Measurements from ENCODE around the gene PHRF1. TPM values are rescaled to one million over a fixed set of nuclear protein-coding genes. Genes with fewer than 3 reads are reported as not detected.
A peak's percentile ranks its signal among the peaks of the same experiment; 100 is the strongest.

PHRF1 gene, protein sequence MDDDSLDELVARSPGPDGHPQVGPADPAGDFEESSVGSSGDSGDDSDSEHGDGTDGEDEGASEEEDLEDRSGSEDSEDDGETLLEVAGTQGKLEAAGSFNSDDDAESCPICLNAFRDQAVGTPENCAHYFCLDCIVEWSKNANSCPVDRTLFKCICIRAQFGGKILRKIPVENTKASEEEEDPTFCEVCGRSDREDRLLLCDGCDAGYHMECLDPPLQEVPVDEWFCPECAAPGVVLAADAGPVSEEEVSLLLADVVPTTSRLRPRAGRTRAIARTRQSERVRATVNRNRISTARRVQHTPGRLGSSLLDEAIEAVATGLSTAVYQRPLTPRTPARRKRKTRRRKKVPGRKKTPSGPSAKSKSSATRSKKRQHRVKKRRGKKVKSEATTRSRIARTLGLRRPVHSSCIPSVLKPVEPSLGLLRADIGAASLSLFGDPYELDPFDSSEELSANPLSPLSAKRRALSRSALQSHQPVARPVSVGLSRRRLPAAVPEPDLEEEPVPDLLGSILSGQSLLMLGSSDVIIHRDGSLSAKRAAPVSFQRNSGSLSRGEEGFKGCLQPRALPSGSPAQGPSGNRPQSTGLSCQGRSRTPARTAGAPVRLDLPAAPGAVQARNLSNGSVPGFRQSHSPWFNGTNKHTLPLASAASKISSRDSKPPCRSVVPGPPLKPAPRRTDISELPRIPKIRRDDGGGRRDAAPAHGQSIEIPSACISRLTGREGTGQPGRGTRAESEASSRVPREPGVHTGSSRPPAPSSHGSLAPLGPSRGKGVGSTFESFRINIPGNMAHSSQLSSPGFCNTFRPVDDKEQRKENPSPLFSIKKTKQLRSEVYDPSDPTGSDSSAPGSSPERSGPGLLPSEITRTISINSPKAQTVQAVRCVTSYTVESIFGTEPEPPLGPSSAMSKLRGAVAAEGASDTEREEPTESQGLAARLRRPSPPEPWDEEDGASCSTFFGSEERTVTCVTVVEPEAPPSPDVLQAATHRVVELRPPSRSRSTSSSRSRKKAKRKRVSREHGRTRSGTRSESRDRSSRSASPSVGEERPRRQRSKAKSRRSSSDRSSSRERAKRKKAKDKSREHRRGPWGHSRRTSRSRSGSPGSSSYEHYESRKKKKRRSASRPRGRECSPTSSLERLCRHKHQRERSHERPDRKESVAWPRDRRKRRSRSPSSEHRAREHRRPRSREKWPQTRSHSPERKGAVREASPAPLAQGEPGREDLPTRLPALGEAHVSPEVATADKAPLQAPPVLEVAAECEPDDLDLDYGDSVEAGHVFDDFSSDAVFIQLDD (N-terminal part only)
- total RNA-seq: 10 to 100 TPM; 32.4 to 33.5 TPM

DNA sequence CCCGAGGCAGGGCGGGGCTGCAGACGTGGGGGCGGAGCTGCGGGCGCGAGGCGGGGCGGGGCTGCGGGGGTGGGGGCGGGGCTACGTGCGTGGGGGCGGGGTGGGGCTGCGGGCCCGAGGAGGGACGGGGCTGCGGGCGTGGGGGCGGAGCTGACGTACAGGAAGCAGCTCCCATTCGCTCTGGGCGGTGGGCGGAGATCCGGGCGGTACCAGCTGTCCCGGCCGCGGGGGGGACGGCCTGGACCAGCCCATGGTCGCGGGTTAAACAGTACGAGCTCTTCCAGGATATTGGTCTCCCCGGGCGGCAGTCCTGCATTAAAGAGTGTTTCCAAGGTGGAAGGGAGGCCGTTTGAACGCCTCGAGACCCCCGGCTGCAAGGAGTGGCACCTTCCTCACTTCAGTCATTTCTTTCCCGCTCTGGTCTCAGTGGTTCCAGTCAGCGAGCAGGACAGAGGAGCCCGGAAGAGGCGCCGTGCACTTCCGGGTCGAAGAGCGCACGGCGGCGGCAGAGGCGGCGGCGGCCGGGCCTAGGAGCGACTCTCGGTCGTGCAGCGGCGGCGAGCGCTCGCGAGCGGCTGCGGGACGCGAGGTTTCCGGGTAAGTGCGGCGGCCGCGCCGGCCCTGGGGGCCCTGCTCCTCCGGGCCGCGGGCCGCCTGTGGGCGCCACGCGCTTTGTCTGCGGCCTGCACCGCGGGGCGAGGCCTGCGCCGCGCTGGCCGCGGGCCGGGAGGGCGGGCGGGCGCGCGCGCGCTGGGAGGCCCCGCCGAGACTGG lies at the start of gene PHRF1:
Gene PHRF1 (plus strand): TSS at position 475 of the 773 bp plus-strand sequence. CDS start 5,043 bp downstream, outside the sequence.
- Mint-ChIP-seq H3K4me1 (ENCODE audit: low read depth) (peaks cover 45% of the 10 kb centered on the region), H3K27ac (peak within 1 kb of the TSS; percentile 98), H3K4me3 (peak within 1 kb of the TSS; percentile 87), H3K9me3 (no peaks in the 10 kb centered on the region), H3K36me3 (peaks cover 5% of the 10 kb centered on the region), H3K27me3 (peaks cover 5% of the 10 kb centered on the region)
- ChIA-PET POLR2A (interaction anchor here (0.7 to 1.4 kb wide), 12 partner anchors 10 to 233 kb away, joined by 3 to 6 read pairs (median 4); partner anchors contain the start of genes IRF7 and LRRC56), CTCF (interaction anchor here (0.9 to 1.6 kb wide), 7 partner anchors 16 to 147 kb away, joined by 3 to 6 read pairs (median 4); partner anchors contain the start of genes DEAF1 and TMEM80)
- peak; percentile 95 for DNase-seq
- intact Hi-C loops (cut with micrococcal nuclease): loop anchor here (1.0 to 5.0 kb wide), 5 partner anchors 16 to 119 kb away; partner anchors contain the start of genes DEAF1, IRF7, LMNTD2 and LRRC56

DNA sequence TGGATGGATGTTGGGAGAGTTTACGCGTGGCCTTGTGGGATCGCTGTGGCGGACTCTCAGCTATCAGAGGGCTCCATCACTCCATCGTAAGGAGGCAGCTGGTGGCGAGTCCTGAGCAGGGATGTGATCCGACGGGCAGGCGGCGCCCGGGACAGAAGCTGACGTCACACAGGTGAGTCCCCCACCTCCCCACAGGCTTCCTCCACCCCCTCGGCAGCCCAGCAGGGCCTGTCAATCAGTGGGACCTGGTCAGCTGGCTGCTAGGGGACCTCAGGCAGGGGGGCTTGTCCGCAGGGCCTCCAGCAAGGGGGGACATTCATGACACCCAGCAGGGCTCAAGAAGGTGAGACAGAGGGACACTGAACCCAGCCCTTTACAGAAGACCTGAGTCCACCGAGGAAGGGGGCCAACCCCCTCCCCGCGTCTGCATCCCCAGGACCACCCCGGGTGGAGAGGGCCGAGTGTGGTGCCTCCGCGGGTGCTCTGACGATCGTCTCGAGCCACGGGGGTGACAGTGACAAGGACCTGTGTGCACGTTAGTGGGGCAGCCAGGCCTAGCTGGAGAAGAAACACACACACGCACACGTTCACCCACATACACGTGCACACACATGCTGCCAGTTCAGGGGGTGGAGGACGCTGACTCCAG lies 48.0 kb upstream of the PHRF1 start:
- Mint-ChIP-seq H3K27me3 (no peaks in the 10 kb centered on the region), H3K9me3 (no peaks in the 10 kb centered on the region), H3K4me3 (no peak overlapping the region), H3K4me1 (ENCODE audit: low read depth) (no peaks in the 10 kb centered on the region), H3K27ac (no peak overlapping the region), H3K36me3 (peaks cover 5% of the 10 kb centered on the region)
- ChIA-PET CTCF (interaction anchor here (1.7 kb wide), 1 partner anchor 10 kb away, joined by 5 read pairs; no protein-coding TSS in a partner anchor), POLR2A (no interaction called here)
- intact Hi-C loops (cut with micrococcal nuclease): no loop called here
- no peak for DNase-seq

DNA sequence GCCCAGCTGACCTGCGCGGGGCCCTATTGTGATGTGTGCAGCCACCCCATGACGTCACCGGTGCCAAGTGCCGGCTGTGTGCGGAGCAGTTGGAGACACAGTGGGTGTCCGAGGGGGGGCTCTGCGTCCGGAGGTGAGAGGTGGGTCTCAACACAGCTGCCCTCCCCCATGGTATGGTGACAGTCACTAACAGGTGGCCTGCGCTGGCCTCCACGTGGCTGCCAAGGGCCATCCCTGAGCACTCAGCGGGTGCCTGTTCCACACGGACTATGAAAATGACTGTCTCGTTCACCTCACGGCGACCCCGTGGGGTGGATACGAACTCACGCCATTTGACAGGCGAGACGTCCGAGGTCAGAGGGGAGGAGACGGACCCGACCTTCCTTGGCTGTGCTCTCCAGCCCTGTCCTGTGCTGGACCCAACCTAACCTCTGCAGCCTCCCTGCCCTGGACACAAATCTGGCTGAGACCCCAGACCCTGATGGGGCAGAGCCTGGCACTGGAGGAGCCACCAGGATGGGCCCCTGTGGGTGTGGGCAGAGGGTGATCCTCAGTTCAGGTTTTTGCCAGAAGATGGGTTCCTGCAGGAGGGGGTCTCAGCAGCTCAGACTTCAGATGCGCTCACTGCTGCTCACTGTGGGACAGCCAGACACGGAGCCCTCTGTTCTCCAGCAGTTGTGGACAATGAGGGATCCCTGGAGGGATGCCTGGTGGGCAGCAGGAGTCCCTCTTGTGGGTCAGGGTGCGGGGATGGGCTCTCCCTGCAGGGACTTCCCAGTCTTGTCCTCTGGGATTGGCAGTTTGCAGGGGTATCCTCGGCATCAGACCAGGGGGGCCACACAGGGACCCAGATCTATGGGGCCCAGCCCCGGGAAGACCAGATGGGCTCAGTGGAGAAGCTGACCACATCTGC lies 47.2 kb upstream of the PHRF1 start:
- no peaks in the 10 kb centered on the region for H3K4me1 Mint-ChIP-seq (ENCODE audit: low read depth)
- H3K36me3 Mint-ChIP-seq: peaks cover 5% of the 10 kb centered on the region
- no peak overlapping the region for H3K4me3 Mint-ChIP-seq
- H3K9me3 Mint-ChIP-seq: no peaks in the 10 kb centered on the region
- CTCF ChIA-PET: interaction anchor here (1.7 kb wide), 1 partner anchor 11 kb away, joined by 5 read pairs; no protein-coding TSS in a partner anchor
- no peaks in the 10 kb centered on the region for H3K27me3 Mint-ChIP-seq
- POLR2A ChIA-PET: no interaction called here
- no peak for DNase-seq
- intact Hi-C loops (cut with micrococcal nuclease): no loop called here
- H3K27ac Mint-ChIP-seq: no peak overlapping the region

DNA sequence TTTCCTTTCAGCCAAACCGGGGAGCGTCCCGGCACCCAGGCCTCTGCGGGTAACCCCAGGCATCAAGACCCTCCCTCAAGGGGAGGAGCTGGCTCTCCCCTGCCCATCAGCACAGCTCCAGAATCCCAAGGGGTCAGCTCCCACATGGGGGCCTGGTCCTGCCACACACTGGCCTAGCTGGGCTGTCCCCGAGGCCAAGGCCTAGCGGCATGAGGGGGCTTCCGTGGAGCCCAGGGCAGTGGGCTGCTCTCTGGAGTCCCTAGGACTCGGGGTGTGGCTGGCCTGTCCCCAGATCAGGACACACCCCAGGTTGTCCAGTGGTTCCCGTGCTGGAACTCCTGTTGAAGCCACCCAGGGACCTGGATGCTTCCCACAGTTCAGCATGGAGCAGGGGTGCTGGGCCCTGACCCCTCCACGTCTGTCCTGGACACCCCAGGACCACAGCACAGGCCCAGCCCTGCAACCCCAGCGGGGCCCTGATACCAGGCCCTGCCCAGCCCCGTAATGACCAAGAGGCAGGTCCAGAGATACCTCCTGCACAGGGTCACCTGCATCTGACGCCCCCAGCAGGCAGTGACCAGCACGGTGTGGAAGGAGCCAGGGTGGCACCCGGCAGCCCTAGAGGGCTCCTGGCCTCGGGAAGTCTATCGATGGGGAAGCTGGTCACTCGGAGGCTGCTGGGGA lies 46.4 kb upstream of the PHRF1 start:
- POLR2A ChIA-PET: no interaction called here
- H3K4me3 Mint-ChIP-seq: no peak overlapping the region
- no peak overlapping the region for H3K27ac Mint-ChIP-seq
- DNase-seq: no peak
- H3K9me3 Mint-ChIP-seq: no peaks in the 10 kb centered on the region
- no peaks in the 10 kb centered on the region for H3K4me1 Mint-ChIP-seq (ENCODE audit: low read depth)
- peaks cover 5% of the 10 kb centered on the region for H3K36me3 Mint-ChIP-seq
- no peaks in the 10 kb centered on the region for H3K27me3 Mint-ChIP-seq
- CTCF ChIA-PET: no interaction called here
- intact Hi-C loops (cut with micrococcal nuclease): no loop called here

DNA sequence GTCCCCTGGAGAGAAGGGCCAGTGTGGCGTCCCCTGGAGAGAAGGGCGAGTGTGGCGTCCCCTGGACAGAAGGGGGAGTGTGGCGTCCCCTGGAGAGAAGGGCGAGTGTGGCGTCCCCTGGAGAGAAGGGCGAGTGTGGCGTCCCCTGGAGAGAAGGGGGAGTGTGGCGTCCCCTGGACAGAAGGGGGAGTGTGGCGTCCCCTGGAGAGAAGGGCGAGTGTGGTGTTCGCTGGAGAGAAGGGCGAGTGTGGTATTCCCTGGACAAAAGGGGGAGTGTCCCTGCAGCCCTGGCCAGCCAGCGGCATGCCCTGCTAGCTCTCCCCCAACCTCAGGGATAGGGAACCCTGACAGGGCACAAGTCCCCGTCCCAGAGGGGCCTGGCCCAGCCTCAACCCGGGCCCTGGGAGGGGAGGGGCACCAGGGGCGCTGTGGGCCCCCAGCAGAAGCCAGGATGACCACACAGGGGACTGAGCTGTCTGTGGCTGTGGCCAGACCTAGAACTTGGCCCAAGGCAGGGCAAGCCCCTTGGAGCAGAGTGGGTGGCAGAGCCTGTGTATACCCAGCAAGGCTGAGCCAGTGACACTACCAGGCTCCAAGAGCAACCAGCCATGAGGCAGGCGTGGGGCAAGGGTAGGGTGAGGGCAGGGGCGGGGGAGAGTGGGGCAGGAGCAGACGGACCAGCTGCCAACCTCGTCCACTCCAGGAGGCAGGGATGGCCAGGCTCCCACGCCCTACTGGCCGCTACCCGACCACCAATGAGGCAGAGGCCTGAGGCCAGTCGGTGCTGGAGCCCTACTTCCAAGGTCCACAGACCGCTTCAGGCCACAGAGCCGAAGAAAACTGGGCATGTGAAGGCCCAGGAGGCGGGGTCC lies 45.1 kb upstream of the PHRF1 start:
- Mint-ChIP-seq H3K27ac (no peak overlapping the region), H3K9me3 (no peaks in the 10 kb centered on the region), H3K4me3 (no peak overlapping the region), H3K4me1 (ENCODE audit: low read depth) (peaks cover 2% of the 10 kb centered on the region), H3K27me3 (no peaks in the 10 kb centered on the region), H3K36me3 (peaks cover 5% of the 10 kb centered on the region)
- no peak for DNase-seq
- ChIA-PET CTCF (interaction anchor here (0.6 kb wide), 1 partner anchor 12 kb away, joined by 3 read pairs; no protein-coding TSS in a partner anchor), POLR2A (no interaction called here)
- intact Hi-C loops (cut with micrococcal nuclease): no loop called here

DNA sequence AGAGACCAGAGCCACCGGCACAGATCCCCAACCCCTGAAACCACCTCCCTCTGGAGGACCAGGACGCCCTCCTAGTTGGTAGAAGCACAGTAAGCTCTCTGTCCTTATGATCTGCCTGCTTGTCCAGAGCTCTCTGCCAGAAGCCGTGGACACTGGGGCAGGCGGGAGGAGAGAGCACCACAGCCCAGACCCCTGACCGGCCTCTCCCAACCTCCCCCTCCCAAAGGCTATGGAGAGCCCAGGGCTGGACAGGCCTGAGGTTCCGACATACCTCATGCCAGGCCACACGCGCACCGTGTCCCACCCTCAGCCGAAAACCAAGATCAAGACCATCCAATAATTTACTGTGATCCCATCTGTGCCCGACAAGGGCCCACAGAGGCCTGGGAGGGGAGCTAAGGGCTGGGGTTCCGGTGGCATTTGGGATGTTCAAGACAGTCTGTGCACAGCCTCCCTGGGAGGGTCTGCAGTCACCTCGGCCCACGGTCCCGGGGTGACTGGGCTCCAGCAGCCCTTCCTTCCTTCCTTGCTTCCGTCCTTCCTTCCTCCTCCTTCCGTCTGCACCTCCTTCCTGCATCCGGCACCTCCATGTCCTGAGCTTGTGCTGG lies 44.2 kb upstream of the PHRF1 start:
- no peaks in the 10 kb centered on the region for H3K9me3 Mint-ChIP-seq
- H3K36me3 Mint-ChIP-seq: peaks cover 5% of the 10 kb centered on the region
- DNase-seq: no peak
- CTCF ChIA-PET: interaction anchor here (1.4 kb wide), 1 partner anchor 13 kb away, joined by 3 read pairs; no protein-coding TSS in a partner anchor
- POLR2A ChIA-PET: no interaction called here
- intact Hi-C loops (cut with micrococcal nuclease): no loop called here
- H3K27me3 Mint-ChIP-seq: no peaks in the 10 kb centered on the region
- H3K4me3 Mint-ChIP-seq: no peak overlapping the region
- H3K4me1 Mint-ChIP-seq (ENCODE audit: low read depth): peaks cover 2% of the 10 kb centered on the region
- no peak overlapping the region for H3K27ac Mint-ChIP-seq

DNA sequence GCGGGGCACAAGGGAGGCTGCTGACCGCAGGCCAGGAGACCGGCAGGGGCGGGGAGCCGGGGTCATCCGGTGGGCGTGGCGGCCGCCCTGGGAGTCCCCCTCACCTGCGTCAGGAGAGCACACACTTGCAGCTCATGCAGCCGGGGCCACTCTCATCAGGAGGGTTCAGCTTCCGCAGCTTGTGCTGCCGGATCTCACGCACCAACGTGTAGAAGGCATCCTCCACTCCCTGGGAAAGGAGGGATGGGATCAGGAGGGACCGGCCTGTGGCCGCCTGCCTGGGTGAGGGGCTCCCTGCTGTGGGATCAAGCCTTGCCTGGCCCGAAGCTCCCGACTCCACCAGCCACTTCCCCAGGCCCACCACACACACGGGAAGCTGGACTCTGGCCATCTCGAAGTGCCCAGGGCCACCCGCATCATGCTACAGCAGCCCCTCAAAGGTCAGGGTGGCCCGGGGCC lies 43.7 kb upstream of the PHRF1 start:
- Mint-ChIP-seq H3K4me3 (no peak overlapping the region), H3K27me3 (no peaks in the 10 kb centered on the region), H3K36me3 (peaks cover 5% of the 10 kb centered on the region), H3K4me1 (ENCODE audit: low read depth) (peaks cover 2% of the 10 kb centered on the region), H3K27ac (no peak overlapping the region), H3K9me3 (no peaks in the 10 kb centered on the region)
- CTCF ChIA-PET: interaction anchor here (1.1 to 1.4 kb wide), 2 partner anchors 10 to 13 kb away, joined by 3 to 4 read pairs; no protein-coding TSS in a partner anchor
- intact Hi-C loops (cut with micrococcal nuclease): no loop called here
- no peak for DNase-seq
- POLR2A ChIA-PET: interaction anchor here (1.0 kb wide), 1 partner anchor 43 kb away, joined by 3 read pairs; no protein-coding TSS in a partner anchor

DNA sequence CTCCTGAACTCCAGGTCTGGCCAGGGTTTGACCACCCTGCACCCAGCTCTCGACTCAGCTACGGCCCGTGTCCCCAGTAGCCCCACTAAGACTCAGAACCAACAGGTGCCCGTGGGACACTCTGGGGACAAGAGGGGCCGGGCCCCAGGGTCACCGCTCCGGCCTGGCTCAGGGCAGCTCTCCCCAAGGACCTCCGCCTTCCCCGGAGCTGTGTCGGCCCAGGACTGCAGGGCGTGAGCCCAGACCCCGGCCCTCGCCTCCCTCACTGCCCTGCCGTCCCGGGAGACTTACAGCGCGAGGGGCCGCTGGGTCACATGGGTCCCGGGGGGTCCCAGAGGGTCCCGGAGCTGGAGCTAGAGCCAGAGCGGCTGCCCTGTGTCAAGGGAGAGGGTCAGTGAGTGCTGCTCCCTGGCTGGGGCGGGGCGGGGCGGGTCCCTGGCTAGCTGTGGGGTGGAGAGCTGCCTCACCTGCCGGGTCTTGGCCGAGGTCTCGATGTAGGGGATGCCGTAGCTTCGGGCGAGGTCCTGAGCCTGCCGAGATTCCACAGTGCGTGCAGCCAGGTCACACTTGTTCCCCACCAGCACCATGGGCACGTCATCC lies 43.2 kb upstream of the PHRF1 start:
- POLR2A ChIA-PET: interaction anchor here (0.5 to 1.0 kb wide), 2 partner anchors 13 to 43 kb away, joined by 3 read pairs; no protein-coding TSS in a partner anchor

More for the DNA sequence above, 43.2 kb upstream of the PHRF1 start:
- H3K27me3 Mint-ChIP-seq: no peaks in the 10 kb centered on the region
- no peak for DNase-seq
- peaks cover 6% of the 10 kb centered on the region for H3K4me1 Mint-ChIP-seq (ENCODE audit: low read depth)
- intact Hi-C loops (cut with micrococcal nuclease): no loop called here
- peaks cover 5% of the 10 kb centered on the region for H3K36me3 Mint-ChIP-seq
- no peak overlapping the region for H3K4me3 Mint-ChIP-seq
- no peaks in the 10 kb centered on the region for H3K9me3 Mint-ChIP-seq
- no peak overlapping the region for H3K27ac Mint-ChIP-seq
- CTCF ChIA-PET: interaction anchor here (1.1 to 1.4 kb wide), 2 partner anchors 11 to 14 kb away, joined by 3 to 4 read pairs; no protein-coding TSS in a partner anchor

Data from activated CD4-positive, alpha-beta memory T cell treated with anti-CD3 and anti-CD28 coated beads for 36 hours (primary cell).